Uterus (tissue), 4 donors: Measurements from ENCODE around the gene NEDD1. TPM values are rescaled to one million over a fixed set of nuclear protein-coding genes. Genes with fewer than 3 reads are reported as not detected.

Experiments
- DNase-seq, 2 donors: peaks; one replicate each; pipeline ENCODE4 v3.0.0-alpha.2; 2019 to 2020
- H3K27ac ChIP-seq, 2 donors: fragments of 200-600 bp; sonication (generic); 1 replicate in 1 of 2; 2 replicates in 1 of 2; pipeline ENCODE4 v1.5.1; 2016 to 2018
- H3K27me3 ChIP-seq, 2 donors: fragments of 200-600 bp; sonication (generic); one replicate each; pipeline ENCODE4 v1.5.1; 2018 to 2019; ENCODE audit warnings: control low read depth in 1 of 2
- H3K36me3 ChIP-seq, 2 donors: fragments of 200-600 bp; sonication (generic); one replicate each; pipeline ENCODE4 v1.5.1; 2019; ENCODE audit warnings: control low read depth in 1 of 2
- H3K4me1 ChIP-seq, 2 donors: fragments of 200-600 bp; sonication (generic); one replicate each; pipeline ENCODE4 v1.5.1; 2018 to 2019; ENCODE audit warnings: control low read depth in 1 of 2
- H3K4me3 ChIP-seq, 2 donors: fragments of 200-600 bp; sonication (generic); 1 replicate in 1 of 2; 2 replicates in 1 of 2; pipeline ENCODE4 v1.5.1; 2018 to 2019; ENCODE audit warnings: mild to moderate bottlenecking in 1 of 2
- H3K9me3 ChIP-seq, 2 donors: fragments of 200-600 bp; sonication (generic); one replicate each; pipeline ENCODE4 v1.5.1; 2019; ENCODE audit warnings: control low read depth in 1 of 2
- CTCF ChIP-seq, 4 experiments: fragments of 200-600 bp in 2 of 4; fragments of 450-650 bp in 2 of 4; sonication (generic) in 2 of 4; IDR thresholded peaks; one replicate each; pipeline ENCODE4 v1.5.1; 2016 to 2019; ENCODE audit warnings: antibody characterized with exemption in 4 of 4, mild to moderate bottlenecking in 2 of 4, moderate library complexity in 1 of 4
- POLR2A ChIP-seq, 2 donors: fragments of 450-650 bp; IDR thresholded peaks; one replicate each; pipeline ENCODE4 v1.6.1; 2016; ENCODE audit warnings: antibody characterized with exemption in 2 of 2, mild to moderate bottlenecking in 1 of 2, moderate library complexity in 1 of 2
- intact Hi-C: fragments of 100-400 bp; cut with DNase I; formaldehyde crosslinking; loops from one replicate; pipeline ENCODE4 v1.15.1; 2023; ENCODE audit warnings: low total_unique reads
- small RNA-seq: library from RNA; depleted of rRNA; stranded (forward); fragments of <200 nt; gene quantifications from one replicate; pipeline ENCODE3, GENCODE V24; 2016
- total RNA-seq, 4 donors: library from RNA; depleted of rRNA in 3 of 4; stranded (reverse); fragments of >200 nt in 3 of 4; gene quantifications; one replicate each; pipeline versions ENCODE4 v1.1.0 to v1.2.4, GENCODE V29; 2014 to 2023
- donor health status: DM: yes; HTN: yes; CAD: no.

Gene NEDD1
- total RNA-seq, 4 donors from 2014 or later: 13.3 to 54.2 (median 36.3) TPM

GRCh38 chr12:96995861-96996260 is 88.8 kb downstream of the NEDD1 start:
- intact Hi-C loops: no loop called here

GRCh38 chr12:96997797-96998484 is 90.9 kb downstream of the NEDD1 start:
- H3K9me3 ChIP-seq: no peaks in the 10 kb centered on the region
- H3K4me3 ChIP-seq: no peak overlapping the region
- intact Hi-C loops: no loop called here
- no peak for DNase-seq
- H3K36me3 ChIP-seq: no peaks in the 10 kb centered on the region
- no peak overlapping the region for H3K27ac ChIP-seq
- TF ChIP-seq POLR2A (IDR thresholded peaks at IDR 0.05): no peak
- no peak for TF ChIP-seq CTCF (IDR thresholded peaks at IDR 0.05)
- no peaks in the 10 kb centered on the region for H3K27me3 ChIP-seq
- H3K4me1 ChIP-seq: no peaks in the 10 kb centered on the region

More at GRCh38 chr12:96995861-96996260, 88.8 kb downstream of the NEDD1 start:
- Histone ChIP-seq H3K27me3 (no peaks in the 10 kb centered on the region), H3K27ac (no peak overlapping the region), H3K4me1 (no peaks in the 10 kb centered on the region), H3K9me3 (no peaks in the 10 kb centered on the region), H3K4me3 (no peak overlapping the region), H3K36me3 (no peaks in the 10 kb centered on the region)
- no peak for DNase-seq
- TF ChIP-seq POLR2A (IDR thresholded peaks at IDR 0.05) (no peak), CTCF (IDR thresholded peaks at IDR 0.05) (no peak)

- Histone ChIP-seq H3K36me3 (no peaks in the 10 kb centered on the region), H3K27ac (no peak overlapping the region), H3K4me1 (no peaks in the 10 kb centered on the region), H3K9me3 (no peaks in the 10 kb centered on the region), H3K27me3 (no peaks in the 10 kb centered on the region), H3K4me3 (no peak overlapping the region)
- intact Hi-C loops: no loop called here
- TF ChIP-seq CTCF (IDR thresholded peaks at IDR 0.05) (no peak), POLR2A (IDR thresholded peaks at IDR 0.05) (no peak)
- no peak for DNase-seq
Observed at GRCh38 chr12:97003276-97003675, 96.2 kb downstream of the NEDD1 start.

Small RNA genes lying within 50 kb of the gene (small RNA-seq; reads per million reads assigned to genes)
- gene RF00019: not detected
